ENCODE measurements around the gene MB.

Gene MB

DNA sequence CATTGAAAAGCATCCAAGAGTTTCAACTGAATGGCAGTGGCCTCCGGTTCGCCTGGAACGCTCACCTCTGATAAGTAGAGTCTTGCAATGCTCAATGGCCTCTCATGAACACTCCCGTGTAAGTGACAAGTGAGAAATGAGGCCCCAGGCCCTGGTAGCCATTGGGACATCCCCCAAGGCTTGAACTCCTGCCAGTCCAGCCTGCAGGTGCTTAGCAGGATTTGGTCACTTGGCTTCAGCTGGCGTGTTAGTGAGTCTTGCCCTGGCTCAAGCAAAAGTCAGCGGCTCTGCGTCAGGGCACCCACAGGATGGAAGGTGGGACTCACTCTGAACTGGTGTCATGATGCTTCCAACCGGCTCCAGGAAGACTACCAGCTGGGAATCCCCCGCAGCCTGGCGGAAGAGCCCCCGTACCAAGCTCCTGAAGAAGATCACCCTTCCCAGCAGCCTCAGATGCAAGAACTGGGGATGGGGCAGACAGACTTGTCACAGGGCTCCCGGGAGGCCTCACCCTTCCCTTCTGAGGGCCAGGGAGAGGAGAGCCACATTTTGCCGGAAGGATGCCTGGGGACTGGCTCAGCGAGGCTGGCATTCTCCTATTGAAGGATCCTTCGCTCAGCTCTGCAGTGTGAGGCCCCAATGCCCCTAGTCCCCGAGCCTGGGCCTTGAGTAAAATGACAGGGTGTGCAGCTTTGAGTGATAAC lies 19.3 kb downstream of the MB start:
- Histone ChIP-seq H3K4me3 (replicated peaks; ENCODE audit: low read depth, low read length) (no peak overlapping the region), H3K27me3 (replicated peaks; ENCODE audit: control insufficient read depth, insufficient read depth, low read length) (no peaks in the 10 kb centered on the region), H3K36me3 (ENCODE audit: control insufficient read depth, insufficient read depth, low read length) (no peaks in the 10 kb centered on the region)
- DNase-seq (ENCODE audit: extremely low read depth, insufficient read length) = no peak
- TF ChIP-seq, protein P1, sequence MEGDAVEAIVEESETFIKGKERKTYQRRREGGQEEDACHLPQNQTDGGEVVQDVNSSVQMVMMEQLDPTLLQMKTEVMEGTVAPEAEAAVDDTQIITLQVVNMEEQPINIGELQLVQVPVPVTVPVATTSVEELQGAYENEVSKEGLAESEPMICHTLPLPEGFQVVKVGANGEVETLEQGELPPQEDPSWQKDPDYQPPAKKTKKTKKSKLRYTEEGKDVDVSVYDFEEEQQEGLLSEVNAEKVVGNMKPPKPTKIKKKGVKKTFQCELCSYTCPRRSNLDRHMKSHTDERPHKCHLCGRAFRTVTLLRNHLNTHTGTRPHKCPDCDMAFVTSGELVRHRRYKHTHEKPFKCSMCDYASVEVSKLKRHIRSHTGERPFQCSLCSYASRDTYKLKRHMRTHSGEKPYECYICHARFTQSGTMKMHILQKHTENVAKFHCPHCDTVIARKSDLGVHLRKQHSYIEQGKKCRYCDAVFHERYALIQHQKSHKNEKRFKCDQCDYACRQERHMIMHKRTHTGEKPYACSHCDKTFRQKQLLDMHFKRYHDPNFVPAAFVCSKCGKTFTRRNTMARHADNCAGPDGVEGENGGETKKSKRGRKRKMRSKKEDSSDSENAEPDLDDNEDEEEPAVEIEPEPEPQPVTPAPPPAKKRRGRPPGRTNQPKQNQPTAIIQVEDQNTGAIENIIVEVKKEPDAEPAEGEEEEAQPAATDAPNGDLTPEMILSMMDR (IDR thresholded peaks at IDR 0.05; ENCODE audit: insufficient read depth, low read length, poor library complexity, severe bottlenecking) = no peak

DNA sequence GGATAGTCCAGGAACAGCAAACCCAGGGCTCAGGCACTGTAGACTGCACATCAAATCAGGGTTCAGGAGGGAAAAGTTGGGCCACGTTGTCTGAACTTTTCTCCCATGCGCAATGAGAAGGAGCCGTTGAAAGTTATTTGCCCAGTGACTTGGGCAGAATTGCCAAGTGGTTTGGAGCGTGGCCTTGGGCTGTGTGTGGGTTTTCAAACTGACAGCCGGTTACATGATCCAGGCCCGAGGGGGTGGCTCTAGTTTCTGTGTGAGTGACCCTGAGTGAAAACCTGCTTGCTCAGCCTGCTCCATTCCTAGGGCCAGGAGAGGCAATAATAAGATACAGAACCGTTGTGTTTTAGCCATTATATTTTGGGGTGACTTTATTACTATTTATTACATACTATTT lies 20.3 kb downstream of the MB start:
- no peak for DNase-seq (ENCODE audit: extremely low read depth, insufficient read length)
- H3K27me3 ChIP-seq (replicated peaks; ENCODE audit: control insufficient read depth, insufficient read depth, low read length) = no peaks in the 10 kb centered on the region
- TF ChIP-seq, protein P1 (IDR thresholded peaks at IDR 0.05; ENCODE audit: insufficient read depth, low read length, poor library complexity, severe bottlenecking) = no peak
- H3K36me3 ChIP-seq (ENCODE audit: control insufficient read depth, insufficient read depth, low read length) = no peaks in the 10 kb centered on the region
- H3K4me3 ChIP-seq (replicated peaks; ENCODE audit: low read depth, low read length) = no peak overlapping the region

DNA sequence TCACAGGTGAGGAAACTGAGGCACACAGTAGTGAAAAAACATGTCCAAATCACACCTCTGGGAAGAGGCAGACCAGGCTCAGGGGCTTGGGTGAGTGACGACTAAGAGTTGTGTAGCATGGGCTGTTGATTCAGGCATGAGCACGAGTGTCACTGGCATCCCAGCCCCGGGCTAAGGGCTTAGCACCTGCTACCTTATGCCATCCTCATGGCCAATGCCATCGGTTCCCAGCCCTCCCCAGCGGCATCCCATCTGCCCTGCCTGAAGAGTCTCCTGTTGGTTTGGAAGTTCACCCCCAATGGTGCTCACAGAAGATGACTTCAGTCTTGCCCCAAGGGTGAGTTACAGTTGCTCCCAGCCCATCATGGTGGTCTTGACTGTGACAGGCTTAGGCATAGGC lies 22.4 kb downstream of the MB start:
- TF ChIP-seq, protein P1 (IDR thresholded peaks at IDR 0.05; ENCODE audit: insufficient read depth, low read length, poor library complexity, severe bottlenecking) = no peak
- Histone ChIP-seq H3K27me3 (replicated peaks; ENCODE audit: control insufficient read depth, insufficient read depth, low read length) (no peaks in the 10 kb centered on the region), H3K4me3 (replicated peaks; ENCODE audit: low read depth, low read length) (no peak overlapping the region), H3K36me3 (ENCODE audit: control insufficient read depth, insufficient read depth, low read length) (no peaks in the 10 kb centered on the region)
- DNase-seq (ENCODE audit: extremely low read depth, insufficient read length) = no peak

DNA sequence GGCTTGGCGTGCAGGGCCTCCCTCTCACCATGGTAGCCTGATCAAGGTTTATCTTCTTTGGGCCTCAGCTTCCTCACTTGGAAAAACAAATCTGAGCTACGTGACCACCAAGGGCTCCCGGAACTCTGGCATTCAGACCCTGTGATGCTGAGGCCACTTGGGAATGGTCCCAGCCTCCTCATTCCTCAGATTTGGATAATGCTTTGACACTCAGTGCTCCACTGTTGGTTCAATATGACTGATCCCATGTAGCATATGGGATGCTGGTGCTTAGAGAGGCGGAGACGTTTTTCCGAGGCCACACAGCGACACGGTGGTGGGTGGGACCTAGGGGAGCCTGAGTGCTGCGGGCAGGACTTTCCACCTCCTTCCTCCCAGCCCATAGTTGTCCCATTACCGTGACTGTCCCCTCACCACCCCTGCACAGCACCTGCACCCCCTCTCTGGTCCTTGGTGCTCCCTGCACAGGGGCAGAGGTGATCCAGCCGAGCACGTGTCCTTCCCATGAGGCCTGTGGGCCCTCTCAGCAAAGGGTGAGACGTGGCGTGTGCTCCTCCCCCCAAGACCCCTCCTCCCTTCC lies 23.1 kb downstream of the MB start:
- Histone ChIP-seq H3K36me3 (ENCODE audit: control insufficient read depth, insufficient read depth, low read length) (no peaks in the 10 kb centered on the region), H3K4me3 (replicated peaks; ENCODE audit: low read depth, low read length) (no peak overlapping the region), H3K27me3 (replicated peaks; ENCODE audit: control insufficient read depth, insufficient read depth, low read length) (no peaks in the 10 kb centered on the region; the same call in 1 of the 2 replicates)
- no peak for DNase-seq (ENCODE audit: extremely low read depth, insufficient read length)
- TF ChIP-seq, protein P1 (IDR thresholded peaks at IDR 0.05; ENCODE audit: insufficient read depth, low read length, poor library complexity, severe bottlenecking) = no peak

DNA sequence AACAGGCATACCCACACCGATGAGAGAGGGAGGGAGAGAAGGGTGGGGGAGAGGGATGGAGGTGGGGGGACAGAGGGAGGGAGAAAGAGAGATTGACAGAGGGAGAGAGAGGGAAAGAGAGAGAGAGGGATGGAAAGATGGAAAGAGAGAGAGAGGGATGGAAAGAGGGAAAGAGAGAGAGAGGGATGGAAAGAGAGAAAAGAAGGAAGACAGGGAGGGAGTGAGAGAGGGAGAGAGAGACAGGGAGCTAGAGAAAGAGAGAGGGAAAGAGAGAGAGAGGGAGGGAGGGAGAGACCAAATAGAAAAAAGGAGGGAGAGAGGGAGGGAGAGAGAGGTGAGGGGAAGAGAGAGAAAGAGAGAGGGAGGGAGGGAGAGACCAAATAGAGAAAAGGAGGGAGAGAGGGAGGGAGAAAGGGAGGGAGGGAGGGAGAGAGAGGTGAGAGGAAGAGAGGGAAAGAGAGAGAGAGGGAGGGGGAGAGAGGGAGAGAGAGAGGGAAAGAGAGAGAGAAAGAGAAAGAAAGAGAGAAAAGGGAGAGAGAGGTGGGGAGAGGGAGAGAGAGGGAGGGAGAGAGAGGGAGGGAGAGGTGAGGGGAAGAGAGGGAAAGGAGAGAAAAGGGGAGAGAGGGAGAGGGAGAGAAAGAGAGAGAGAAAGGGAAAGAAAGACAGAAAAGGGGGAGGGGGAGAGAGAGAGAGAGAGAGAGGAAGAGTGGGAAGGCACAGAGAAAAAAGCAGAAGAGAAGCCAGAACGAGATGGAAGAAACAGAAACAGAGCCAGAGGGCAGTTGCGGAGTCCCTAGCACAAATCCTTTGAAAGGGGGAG lies 23.8 kb downstream of the MB start:
- H3K36me3 ChIP-seq (ENCODE audit: control insufficient read depth, insufficient read depth, low read length) = no peaks in the 10 kb centered on the region
- H3K4me3 ChIP-seq (replicated peaks; ENCODE audit: low read depth, low read length) = no peak overlapping the region
- H3K27me3 ChIP-seq (replicated peaks; ENCODE audit: control insufficient read depth, insufficient read depth, low read length) = no peaks in the 10 kb centered on the region; the same call in 1 of the 2 replicates
- TF ChIP-seq, protein P1 (IDR thresholded peaks at IDR 0.05; ENCODE audit: insufficient read depth, low read length, poor library complexity, severe bottlenecking) = no peak
- no peak for DNase-seq (ENCODE audit: extremely low read depth, insufficient read length)
